Ascending aorta (tissue), 2 donors: ENCODE data around the gene COMMD10. TPM values are rescaled to one million over a fixed set of nuclear protein-coding genes. Genes with fewer than 3 reads are reported as not detected.

Experiments
- DNase-seq, 2 donors: peaks; one replicate each; pipeline ENCODE4 v3.0.0-alpha.2; 2019; ENCODE audit warnings: low spot score in 2 of 2
- H3K27ac ChIP-seq, 2 donors: fragments of 200-600 bp; sonication (generic); one replicate each; pipeline ENCODE4 v1.5.1; 2016 to 2017; ENCODE audit warnings: mild to moderate bottlenecking in 1 of 2
- H3K27me3 ChIP-seq: fragments of 200-600 bp; sonication (generic); one replicate; pipeline ENCODE4 v1.5.1; 2017
- H3K36me3 ChIP-seq, 2 donors: fragments of 200-600 bp; sonication (generic); one replicate each; pipeline ENCODE4 v1.5.1; 2016
- H3K4me1 ChIP-seq, 2 donors: fragments of 200-600 bp; sonication (generic); one replicate each; pipeline ENCODE4 v1.5.1; 2016 to 2017; ENCODE audit warnings: mild to moderate bottlenecking in 1 of 2
- H3K4me3 ChIP-seq, 2 donors: fragments of 200-600 bp; sonication (generic); one replicate each; pipeline ENCODE4 v1.5.1; 2016 to 2017; ENCODE audit warnings: mild to moderate bottlenecking in 1 of 2
- H3K9me3 ChIP-seq, 2 donors: fragments of 200-600 bp; sonication (generic); one replicate each; pipeline ENCODE4 v1.5.1; 2016
- intact Hi-C: fragments of 100-400 bp; cut with DNase I; formaldehyde crosslinking; loops from one replicate; pipeline ENCODE4 v1.15.1; 2023
- total RNA-seq: library from RNA; depleted of rRNA; stranded (reverse); fragments of >200 nt; gene quantifications from one replicate; pipeline ENCODE4 v1.1.0, GENCODE V29; 2016
- TF ChIP-seq, protein P1 (sequence below), 3 experiments: fragments of 200-600 bp in 2 of 3; fragments of 450-650 bp in 1 of 3; sonication (generic) in 2 of 3; IDR thresholded peaks; one replicate each; pipeline ENCODE4 v1.5.1; 2016 to 2019; ENCODE audit warnings: antibody characterized with exemption in 3 of 3, mild to moderate bottlenecking in 1 of 3, moderate library complexity in 1 of 3

Gene COMMD10
- total RNA-seq, 1 donor from 2014 or later, result 25.0 TPM

DNA sequence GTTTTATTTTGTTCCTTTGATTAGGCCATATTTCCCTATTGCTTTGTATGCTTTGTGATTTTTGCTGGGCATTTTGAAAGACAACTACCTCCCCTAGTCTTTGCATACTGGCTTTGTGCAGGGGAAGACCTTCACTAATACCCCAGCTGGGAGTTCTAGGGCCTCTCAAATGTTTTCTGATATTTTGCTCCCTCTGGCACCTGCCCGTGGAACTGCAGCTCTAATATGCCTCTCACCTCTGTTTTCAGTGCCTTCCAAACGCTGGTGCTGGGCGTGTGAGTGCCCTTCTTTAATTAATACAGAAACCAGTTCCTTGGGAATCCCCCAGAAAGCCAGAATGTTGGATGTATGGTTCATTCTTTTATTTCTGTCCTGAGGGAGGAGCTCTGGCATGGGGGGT, 204.5 kb downstream of the COMMD10 start:
- H3K4me3 ChIP-seq, result no peak overlapping the region
- H3K27me3 ChIP-seq, result no peaks in the 10 kb centered on the region
- no peaks in the 10 kb centered on the region for H3K4me1 ChIP-seq
- DNase-seq, result no peak
- H3K27ac ChIP-seq, result no peak overlapping the region
- TF ChIP-seq, protein P1, sequence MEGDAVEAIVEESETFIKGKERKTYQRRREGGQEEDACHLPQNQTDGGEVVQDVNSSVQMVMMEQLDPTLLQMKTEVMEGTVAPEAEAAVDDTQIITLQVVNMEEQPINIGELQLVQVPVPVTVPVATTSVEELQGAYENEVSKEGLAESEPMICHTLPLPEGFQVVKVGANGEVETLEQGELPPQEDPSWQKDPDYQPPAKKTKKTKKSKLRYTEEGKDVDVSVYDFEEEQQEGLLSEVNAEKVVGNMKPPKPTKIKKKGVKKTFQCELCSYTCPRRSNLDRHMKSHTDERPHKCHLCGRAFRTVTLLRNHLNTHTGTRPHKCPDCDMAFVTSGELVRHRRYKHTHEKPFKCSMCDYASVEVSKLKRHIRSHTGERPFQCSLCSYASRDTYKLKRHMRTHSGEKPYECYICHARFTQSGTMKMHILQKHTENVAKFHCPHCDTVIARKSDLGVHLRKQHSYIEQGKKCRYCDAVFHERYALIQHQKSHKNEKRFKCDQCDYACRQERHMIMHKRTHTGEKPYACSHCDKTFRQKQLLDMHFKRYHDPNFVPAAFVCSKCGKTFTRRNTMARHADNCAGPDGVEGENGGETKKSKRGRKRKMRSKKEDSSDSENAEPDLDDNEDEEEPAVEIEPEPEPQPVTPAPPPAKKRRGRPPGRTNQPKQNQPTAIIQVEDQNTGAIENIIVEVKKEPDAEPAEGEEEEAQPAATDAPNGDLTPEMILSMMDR (IDR thresholded peaks at IDR 0.05), result no peak
- H3K9me3 ChIP-seq, result peaks cover 0 to 37% of the 10 kb centered on the region in 2 donors
- peaks cover 0 to 8% of the 10 kb centered on the region in 2 donors for H3K36me3 ChIP-seq
- intact Hi-C loops, result no loop called here

DNA sequence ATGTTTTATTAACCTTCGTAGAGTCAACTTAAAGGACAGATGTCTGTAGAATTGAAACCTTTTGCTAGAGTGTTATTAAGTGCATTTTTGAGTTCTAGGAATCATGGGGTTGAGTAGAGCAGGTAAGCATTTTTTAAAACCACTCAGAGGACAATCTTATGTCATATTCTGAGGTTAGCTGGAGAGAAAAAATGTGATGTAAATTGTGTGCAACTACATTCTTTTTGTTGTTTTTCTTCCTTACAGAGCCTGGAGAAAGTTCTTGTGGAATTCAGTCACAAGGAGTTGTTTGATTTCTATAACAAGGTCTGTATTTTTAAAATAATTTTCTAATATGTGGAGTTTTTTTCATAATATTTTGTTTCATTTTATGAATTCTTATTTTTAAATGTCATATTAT, 206.4 kb downstream of the COMMD10 start:
- H3K36me3 ChIP-seq, result peaks cover 0 to 13% of the 10 kb centered on the region in 2 donors
- H3K4me1 ChIP-seq, result no peaks in the 10 kb centered on the region
- no peaks in the 10 kb centered on the region for H3K27me3 ChIP-seq
- TF ChIP-seq, protein P1 (IDR thresholded peaks at IDR 0.05), result no peak
- no peak overlapping the region for H3K4me3 ChIP-seq
- no peak for DNase-seq
- H3K9me3 ChIP-seq, result peaks cover 0 to 37% of the 10 kb centered on the region in 2 donors
- intact Hi-C loops, result no loop called here
- no peak overlapping the region for H3K27ac ChIP-seq

DNA sequence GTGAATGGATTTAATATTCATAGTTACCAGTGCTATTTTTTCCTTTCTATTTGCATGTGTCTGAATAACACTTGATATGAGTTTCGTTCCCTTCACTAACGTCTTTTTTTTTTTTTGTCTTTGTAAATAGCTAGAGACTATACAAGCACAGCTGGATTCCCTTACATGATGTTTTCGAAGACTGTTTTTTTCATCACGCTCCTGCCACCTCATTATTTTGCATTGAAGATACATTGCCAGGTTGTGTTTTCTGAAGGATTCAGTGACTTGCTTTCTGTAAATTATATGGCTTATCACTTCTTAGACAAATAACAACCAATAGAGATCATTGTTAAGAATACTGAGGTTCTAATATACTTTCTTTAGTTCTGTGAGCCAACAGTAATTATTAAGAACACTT, 207.5 kb downstream of the COMMD10 start:
- H3K36me3 ChIP-seq, result peaks cover 0 to 13% of the 10 kb centered on the region in 2 donors
- intact Hi-C loops, result no loop called here
- TF ChIP-seq, protein P1 (IDR thresholded peaks at IDR 0.05), result no peak
- peaks cover 0 to 27% of the 10 kb centered on the region in 2 donors for H3K9me3 ChIP-seq
- DNase-seq, result no peak
- no peak overlapping the region for H3K4me3 ChIP-seq
- H3K27me3 ChIP-seq, result no peaks in the 10 kb centered on the region
- H3K4me1 ChIP-seq, result no peaks in the 10 kb centered on the region
- H3K27ac ChIP-seq, result no peak overlapping the region

DNA sequence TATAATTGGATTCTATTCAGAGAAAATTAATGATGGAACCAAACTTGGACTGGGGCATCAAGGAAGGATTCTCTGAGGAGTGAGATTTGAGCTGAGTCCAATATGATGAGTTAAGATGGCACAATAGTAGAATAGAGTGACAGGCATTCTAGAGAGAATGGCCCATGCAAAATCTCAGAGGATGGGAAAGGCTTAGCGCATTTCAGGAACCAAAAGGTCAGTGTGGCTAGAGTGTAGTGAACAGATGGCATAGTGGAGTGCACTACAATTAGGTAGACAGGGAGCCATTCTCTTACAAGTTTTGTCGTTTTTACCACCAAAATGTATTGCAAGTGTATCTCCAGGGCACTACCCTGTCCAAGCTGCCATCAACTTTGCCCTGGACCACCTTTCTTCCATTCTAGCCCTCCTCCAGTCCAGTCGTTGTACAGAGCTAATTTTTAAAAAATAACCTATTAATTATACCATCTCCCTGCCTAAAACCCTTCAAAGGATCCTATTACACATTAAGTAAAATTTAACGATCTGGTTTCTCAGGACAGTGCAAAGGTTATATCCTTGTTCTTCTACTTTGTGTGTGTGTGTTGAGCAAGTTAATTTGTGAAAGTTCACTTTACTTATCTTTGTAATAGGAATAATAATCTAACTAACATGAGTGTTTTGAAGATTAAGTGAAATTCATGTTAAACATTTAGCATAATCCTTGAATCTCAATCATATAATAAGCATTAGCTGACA, 211.7 kb downstream of the COMMD10 start:
- DNase-seq, result no peak

DNA sequence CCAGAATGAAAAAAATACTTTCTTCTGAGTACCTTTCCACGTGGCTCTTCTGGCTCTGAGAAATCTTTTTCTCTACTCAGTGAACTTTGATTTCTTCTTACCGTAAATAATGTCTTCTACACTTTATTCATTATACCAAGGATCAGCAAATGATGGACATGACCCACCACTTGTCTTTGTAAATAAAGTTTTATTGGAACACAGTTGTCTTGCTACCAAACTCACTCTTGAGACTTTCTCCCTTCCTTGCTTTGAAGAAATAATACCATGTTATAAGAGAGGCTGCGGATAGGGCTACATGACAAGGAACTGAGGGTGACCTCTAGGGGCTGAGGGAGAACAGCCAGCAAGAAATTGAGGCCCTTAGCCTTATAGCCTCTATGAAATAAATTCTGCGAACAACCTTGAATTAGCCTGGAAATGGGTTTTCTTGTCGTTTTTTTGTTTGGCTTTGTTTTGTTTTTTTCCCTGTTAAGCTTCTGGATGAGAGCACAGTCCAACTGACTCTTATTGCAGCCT, 212.5 kb downstream of the COMMD10 start:
- Histone ChIP-seq H3K4me1 (no peaks in the 10 kb centered on the region), H3K4me3 (no peak overlapping the region), H3K9me3 (peaks cover 0 to 4% of the 10 kb centered on the region in 2 donors), H3K27ac (no peak overlapping the region), H3K27me3 (no peaks in the 10 kb centered on the region), H3K36me3 (peaks cover 21 to 50% of the 10 kb centered on the region in 2 donors)
- no peak for DNase-seq
- TF ChIP-seq, protein P1 (IDR thresholded peaks at IDR 0.05), result no peak
- intact Hi-C loops, result no loop called here

More for the DNA sequence above, 211.7 kb downstream of the COMMD10 start:
- no peak overlapping the region for H3K4me3 ChIP-seq
- no peaks in the 10 kb centered on the region for H3K27me3 ChIP-seq
- peaks cover 0 to 4% of the 10 kb centered on the region in 2 donors for H3K9me3 ChIP-seq
- no peak overlapping the region for H3K27ac ChIP-seq
- H3K4me1 ChIP-seq, result no peaks in the 10 kb centered on the region
- intact Hi-C loops, result no loop called here
- TF ChIP-seq, protein P1 (IDR thresholded peaks at IDR 0.05), result no peak
- H3K36me3 ChIP-seq, result peaks cover 21 to 47% of the 10 kb centered on the region in 2 donors
